ENCODE measurements around the gene PSMD3. TPM values are rescaled to one million over a fixed set of nuclear protein-coding genes. Genes with fewer than 3 reads are reported as not detected.

Gene PSMD3
- total and polyA plus RNA-seq, 2 of the 4 experiments (the other 2 are of a cell fraction), result 123 to 155 TPM

GRCh38 chr17:39971076-39971603 lies 9.5 kb upstream of the PSMD3 start:
- Histone ChIP-seq H2BK15ac (ENCODE audit: low read depth, low read length) (no peak overlapping the region), H3K9me1 (ENCODE audit: insufficient read depth, low read length) (no peaks in the 10 kb centered on the region), H2AK5ac (ENCODE audit: low read depth, low read length) (no peak overlapping the region), H4K5ac (ENCODE audit: low read depth, low read length) (no peak overlapping the region), H3K79me1 (ENCODE audit: low read depth in 1 of 2, low read length in 2 of 2) (no peaks in the 10 kb centered on the region), H3K4ac (ENCODE audit: low read depth, low read length) (no peak overlapping the region), H2AFZ (replicated peaks; ENCODE audit: low read length, poor library complexity) (peak overlapping the region; percentile 34), H3K14ac (replicated peaks; ENCODE audit: low read depth, low read length) (no peak overlapping the region), H2BK120ac (ENCODE audit: low read depth, low read length) (no peak overlapping the region), H2BK20ac (ENCODE audit: low read depth, low read length) (no peak overlapping the region), H3K27ac (ENCODE audit: insufficient read depth, low read length) (no peak overlapping the region), H3K9me3 (ENCODE audit: control insufficient read depth, insufficient read depth, low read length) (no peaks in the 10 kb centered on the region), H4K91ac (ENCODE audit: insufficient read depth, low read depth, low read length) (no peak overlapping the region), H3K36me3 (ENCODE audit: control insufficient read depth, insufficient read depth, low read length) (no peaks in the 10 kb centered on the region), H4K8ac (ENCODE audit: low read depth in 2 of 2, low read length in 2 of 2) (no peak overlapping the region), H3K4me3 (ENCODE audit: insufficient read depth, low read depth, low read length) (no peak overlapping the region), H3K4me1 (ENCODE audit: control insufficient read depth, insufficient read depth, low read length) (no peaks in the 10 kb centered on the region), H3K4me2 (ENCODE audit: low read depth, low read length) (no peak overlapping the region), H2AK9ac (replicated peaks; ENCODE audit: low read depth, low read length, poor library complexity) (no peak overlapping the region), H2BK5ac (ENCODE audit: low read depth, low read length, poor library complexity, severe bottlenecking) (no peak overlapping the region), H3K23ac (ENCODE audit: low read depth, low read length) (no peak overlapping the region), H3K18ac (ENCODE audit: low read depth, low read length) (no peak overlapping the region), H3K27me3 (ENCODE audit: control insufficient read depth, insufficient read depth, low read length) (peaks cover 41% of the 10 kb centered on the region), H4K20me1 (ENCODE audit: insufficient read depth, low read length) (no peaks in the 10 kb centered on the region), H3K9ac (ENCODE audit: low read depth, low read length) (no peak overlapping the region), H3K56ac (ENCODE audit: extremely low read depth, insufficient read depth, low read length) (no peak overlapping the region)
- DNase-seq, result no peak
- dilution Hi-C loops (cut with HindIII; ENCODE audit: low sequenced_read_pairs, unreplicated experiment), result no loop called here
- BruUV-seq (replicated peaks), result no TSS peak
- CTCF ChIA-PET, result no interaction called here
- no peak for ATAC-seq (ENCODE audit: low read depth)
- TF ChIP-seq RFX5 (IDR thresholded peaks at IDR 0.05; ENCODE audit: low read depth, low read length) (no peak), SMC3 (IDR thresholded peaks at IDR 0.05; ENCODE audit: low read depth, low read length) (no peak), RAD21 (IDR thresholded peaks at IDR 0.05; ENCODE audit: low read length) (no peak), FOS (IDR thresholded peaks at IDR 0.05; ENCODE audit: low read depth, low read length) (no peak), NFE2L2 (IDR thresholded peaks at IDR 0.05; ENCODE audit: low read depth, low read length) (no peak), BHLHE40 (IDR thresholded peaks at IDR 0.05; ENCODE audit: low read depth, low read length) (no peak), MAZ (IDR thresholded peaks at IDR 0.05; ENCODE audit: borderline replicate concordance, low read depth, low read length) (no peak), POLR2A (IDR thresholded peaks at IDR 0.05; ENCODE audit: low read depth, low read length) (no peak)
- in situ Hi-C loops (cut with MboI; ENCODE audit: low sequenced_read_pairs), result loop anchor here (10.0 kb wide), 1 partner anchor 196 kb away; no protein-coding TSS in a partner anchor
- POLR2A ChIA-PET (ENCODE audit: unreplicated experiment), result no interaction called here
- WGBS, 2 experiments (ENCODE audit: extremely low coverage in 2 of 2, insufficient read length in 1 of 2), result 90% methylated on average over 2 of the region's 4 CpGs; no CpG with 5 or more reads in 1 of the 2 experiments
- intact Hi-C loops (cut with micrococcal nuclease), result no loop called here
